H1 (cell line): ENCODE results near the gene RIN3. TPM values are rescaled to one million over a fixed set of nuclear protein-coding genes. Genes with fewer than 3 reads are reported as not detected.

ENCODE experiments used
- CTCF ChIA-PET: fragments of 300-600 bp; sonication (Branson Sonifier 250); formaldehyde crosslinking; loops from one replicate; lab custom pipeline; 2021; ENCODE audit not compliant: partially characterized antibody; lab: Charles Lee
- POLR2A ChIA-PET: fragments of 300-600 bp; sonication (Branson Sonifier 250); formaldehyde crosslinking; loops from one replicate; lab custom pipeline; 2021; ENCODE audit warnings: inconsistent platforms; ENCODE audit not compliant: partially characterized antibody; lab: Charles Lee
- DNase-seq, 2 experiments: peaks; one replicate each; pipeline versions ENCODE4 v3.0.0 to v3.0.0-alpha.2; 2010 to 2022; ENCODE audit warnings: low spot score in 2 of 2, low read depth in 1 of 2, mixed read lengths in 1 of 2
- FAIRE-seq: peaks from 2 replicates; lab custom pipeline; 2011; peaks lifted over from hg19 to GRCh38; lab: Jason Lieb, UNC
- H2AFZ ChIP-seq: 2 replicates; pipeline ENCODE4 v1.8.1; 2012; ENCODE audit warnings: low read length, inconsistent platforms
- H2AK5ac ChIP-seq: 2 replicates; pipeline ENCODE4 v1.6.1; 2013; ENCODE audit warnings: low read depth, low read length
- H2BK120ac ChIP-seq: replicated peaks from 2 replicates; pipeline ENCODE3; 2013; ENCODE audit warnings: low read depth, low read length, inconsistent platforms
- H2BK12ac ChIP-seq: 2 replicates; pipeline ENCODE4 v1.6.1; 2013; ENCODE audit warnings: low read depth, low read length
- H2BK15ac ChIP-seq: 2 replicates; pipeline ENCODE4 v1.6.1; 2013; ENCODE audit warnings: low read length
- H2BK20ac ChIP-seq: 2 replicates; pipeline ENCODE4 v1.6.1; 2013; ENCODE audit warnings: low read length
- H2BK5ac ChIP-seq: 2 replicates; pipeline ENCODE4 v1.6.1; 2013; ENCODE audit warnings: low read depth, low read length
- H3K14ac ChIP-seq: 2 replicates; pipeline ENCODE4 v1.6.1; 2013; ENCODE audit warnings: inconsistent platforms; ENCODE audit not compliant: insufficient read length
- H3K18ac ChIP-seq: 2 replicates; pipeline ENCODE4 v1.6.1; 2013; ENCODE audit warnings: low read length; ENCODE audit errors: extremely low read depth
- H3K23ac ChIP-seq: 2 replicates; pipeline ENCODE4 v1.6.1; 2013; ENCODE audit warnings: inconsistent platforms; ENCODE audit not compliant: insufficient read length
- H3K23me2 ChIP-seq: 2 replicates; pipeline ENCODE4 v1.6.1; 2013; ENCODE audit warnings: low read depth, low read length
- H3K27ac ChIP-seq: 2 replicates; pipeline ENCODE4 v1.6.1; 2011; ENCODE audit warnings: low read depth, low read length, inconsistent platforms
- H3K27me3 ChIP-seq, 4 experiments: replicated peaks in 1 of 4; 1 replicate in 1 of 4; 2 replicates in 3 of 4; pipeline versions ENCODE4 v1.6.1 to v1.8.1; 2011 to 2013; ENCODE audit warnings: low read length in 3 of 4, mild to moderate bottlenecking in 3 of 4, inconsistent platforms in 2 of 4, mixed read lengths in 2 of 4, moderate library complexity in 1 of 4; ENCODE audit not compliant: control insufficient read depth in 3 of 4, insufficient read depth in 3 of 4; ENCODE audit errors: extremely low read depth in 1 of 4
- H3K36me3 ChIP-seq, 4 experiments: 2 replicates each; pipeline versions ENCODE4 v1.6.1 to v1.8.1; 2011 to 2013; ENCODE audit warnings: mild to moderate bottlenecking in 4 of 4, low read length in 3 of 4, moderate library complexity in 2 of 4, control low read depth in 1 of 4, inconsistent platforms in 1 of 4; ENCODE audit not compliant: insufficient read depth in 4 of 4, control insufficient read depth in 2 of 4
- H3K4ac ChIP-seq: replicated peaks from 2 replicates; pipeline ENCODE3; 2013; ENCODE audit warnings: low read length, low read depth, mixed read lengths, inconsistent platforms; ENCODE audit not compliant: insufficient read length
- H3K4me1 ChIP-seq, 4 experiments: replicated peaks in 1 of 4; 1 replicate in 1 of 4; 2 replicates in 3 of 4; pipeline versions ENCODE4 v1.6.1 to v1.8.1; 2011 to 2013; ENCODE audit warnings: low read length in 3 of 4, inconsistent platforms in 2 of 4, mixed read lengths in 1 of 4; ENCODE audit not compliant: insufficient read depth in 4 of 4, control insufficient read depth in 3 of 4
- H3K4me2 ChIP-seq, 2 experiments: 2 replicates each; pipeline versions ENCODE4 v1.6.1 to v1.8.1; 2011 to 2013; ENCODE audit warnings: low read depth in 2 of 2, low read length in 2 of 2, control low read depth in 1 of 2, inconsistent platforms in 1 of 2, mild to moderate bottlenecking in 1 of 2; ENCODE audit not compliant: insufficient read depth in 1 of 2
- H3K4me3 ChIP-seq, 4 experiments: fragments of 200-600, 300-600 bp in 1 of 4; sonication (generic), shearing (Covaris generic), sonication (Bioruptor Twin) in 1 of 4; 2 replicates each; pipeline versions ENCODE4 v1.5.1 to v1.8.1; 2011 to 2016; ENCODE audit warnings: low read length in 4 of 4, low read depth in 3 of 4, control low read depth in 2 of 4, inconsistent platforms in 2 of 4, mild to moderate bottlenecking in 2 of 4, mixed read lengths in 1 of 4, moderate library complexity in 1 of 4; ENCODE audit not compliant: insufficient read depth in 2 of 4; ENCODE audit errors: extremely low read depth in 1 of 4
- H3K56ac ChIP-seq: replicated peaks from 2 replicates; pipeline ENCODE3; 2013; ENCODE audit warnings: low read depth, mild to moderate bottlenecking, mixed read lengths, low read length, inconsistent platforms; ENCODE audit not compliant: insufficient read length
- H3K79me1 ChIP-seq: 2 replicates; pipeline ENCODE4 v1.6.1; 2013; ENCODE audit warnings: low read depth, low read length, control low read depth
- H3K79me2 ChIP-seq, 2 experiments: 2 replicates each; pipeline versions ENCODE4 v1.6.1 to v1.8.1; 2012 to 2013; ENCODE audit warnings: low read length in 2 of 2, mild to moderate bottlenecking in 2 of 2, inconsistent platforms in 1 of 2; ENCODE audit not compliant: insufficient read depth in 2 of 2, control insufficient read depth in 1 of 2
- H3K9ac ChIP-seq, 4 experiments: replicated peaks in 1 of 4; 1 replicate in 1 of 4; 2 replicates in 3 of 4; pipeline versions ENCODE4 v1.6.1 to v1.8.1; 2011 to 2013; ENCODE audit warnings: low read depth in 3 of 4, low read length in 3 of 4, control low read depth in 2 of 4, mild to moderate bottlenecking in 2 of 4, moderate library complexity in 2 of 4, inconsistent platforms in 1 of 4; ENCODE audit errors: extremely low read depth in 1 of 4
- H3K9me3 ChIP-seq, 2 experiments: 2 replicates each; pipeline versions ENCODE4 v1.6.1 to v1.8.1; 2012 to 2013; ENCODE audit warnings: mild to moderate bottlenecking in 2 of 2, moderate library complexity in 2 of 2, control low read depth in 1 of 2, inconsistent platforms in 1 of 2, low read depth in 1 of 2, low read length in 1 of 2, mixed read lengths in 1 of 2; ENCODE audit not compliant: insufficient read depth in 2 of 2
- H4K20me1 ChIP-seq, 2 experiments: replicated peaks in 1 of 2; 2 replicates each; pipeline versions ENCODE3 to v1.8.1; 2011 to 2013; ENCODE audit warnings: inconsistent platforms in 2 of 2, low read length in 2 of 2, mild to moderate bottlenecking in 1 of 2; ENCODE audit not compliant: insufficient read depth in 2 of 2, control insufficient read depth in 1 of 2
- H4K5ac ChIP-seq: 2 replicates; pipeline ENCODE4 v1.6.1; 2013; ENCODE audit warnings: low read length, low read depth, mixed read lengths, inconsistent platforms; ENCODE audit not compliant: insufficient read length
- H4K8ac ChIP-seq: 2 replicates; pipeline ENCODE4 v1.8.0; 2013; ENCODE audit warnings: mild to moderate bottlenecking, moderate library complexity, low read length, inconsistent platforms; ENCODE audit not compliant: insufficient read depth; ENCODE audit errors: extremely low read depth
- H4K91ac ChIP-seq: replicated peaks from 2 replicates; pipeline ENCODE3; 2013; ENCODE audit warnings: low read length, mixed read lengths, inconsistent platforms; ENCODE audit not compliant: insufficient read length
- CEBPB ChIP-seq: IDR thresholded peaks from 2 replicates; pipeline ENCODE4 v1.6.1; 2012; ENCODE audit warnings: low read depth, low read length
- EP300 ChIP-seq, 2 experiments: IDR thresholded peaks; 1 replicate in 1 of 2; 2 replicates in 1 of 2; pipeline ENCODE4 v1.6.1; 2011 to 2012; ENCODE audit warnings: low read depth in 2 of 2, low read length in 2 of 2, mild to moderate bottlenecking in 2 of 2, borderline replicate concordance in 1 of 2, inconsistent platforms in 1 of 2, moderate library complexity in 1 of 2
- GTF2F1 ChIP-seq: IDR thresholded peaks from 2 replicates; pipeline ENCODE4 v1.6.1; 2012; ENCODE audit warnings: low read depth, low read length, improper control_type of control experiment, borderline replicate concordance
- MAFK ChIP-seq: IDR thresholded peaks from 2 replicates; pipeline ENCODE4 v1.6.1; 2012; ENCODE audit warnings: low read depth, mild to moderate bottlenecking, improper control_type of control experiment, low read length
- NANOG ChIP-seq: IDR thresholded peaks from 2 replicates; pipeline ENCODE4 v1.6.1; 2011; ENCODE audit warnings: low read length, low read depth, mild to moderate bottlenecking, inconsistent platforms; ENCODE audit not compliant: insufficient read depth, poor library complexity, severe bottlenecking
- RAD21 ChIP-seq, 2 experiments: IDR thresholded peaks in 1 of 2; conservative IDR thresholded peaks in 1 of 2; 2 replicates each; pipeline ENCODE4 v1.6.1; 2011; ENCODE audit warnings: low read depth in 2 of 2, low read length in 2 of 2, improper control_type of control experiment in 1 of 2, inconsistent platforms in 1 of 2, mild to moderate bottlenecking in 1 of 2, moderate library complexity in 1 of 2
- RNF2 ChIP-seq: fragments of 200-900, 300-1000 bp; sonication (generic); IDR thresholded peaks from 2 replicates; pipeline ENCODE4 v1.7.1; 2016; ENCODE audit warnings: borderline replicate concordance, low read depth, mild to moderate bottlenecking, antibody characterized with exemption, low read length; ENCODE audit not compliant: poor library complexity, severe bottlenecking; ENCODE audit errors: missing control alignments
- SP2 ChIP-seq: IDR thresholded peaks from 2 replicates; pipeline ENCODE4 v1.6.1; 2012; ENCODE audit warnings: mild to moderate bottlenecking, low read length, inconsistent platforms
- WGBS, 2 experiments: shearing (Covaris generic) in 1 of 2; methylation state at CpG; one replicate each; pipeline versions ENCODE4 v1.1.6 to v1.1.7; 2013 to 2015; ENCODE audit warnings: low lambda C conversion rate in 2 of 2, mixed read lengths in 2 of 2, inconsistent platforms in 1 of 2, low coverage in 1 of 2, missing lambda C conversion rate in 1 of 2; ENCODE audit not compliant: insufficient replicate concordance in 2 of 2, insufficient coverage in 1 of 2, insufficient read length in 1 of 2; ENCODE audit errors: extremely low coverage in 1 of 2, missing lambda C conversion rate in 1 of 2; 5-methylcytosine and 5-hydroxymethylcytosine counted together
- polyA plus RNA-seq, 7 experiments: library from polyadenylated mRNA; depleted of rRNA in 3 of 7; stranded (reverse) in 5 of 7; unstranded in 2 of 7; fragments of >200 nt in 5 of 7; fragments of 200-250 nt in 2 of 7; gene quantifications; 1 replicate in 5 of 7; 2 replicates in 1 of 7; 4 replicates in 1 of 7; pipeline versions ENCODE4 v1.2.1 to v1.2.3, GENCODE V29; 2011 to 2013; ENCODE audit warnings: missing spikeins in 2 of 7, mixed read lengths in 2 of 7
- total RNA-seq: library from RNA; stranded (reverse); fragmentation: NEBNext Ultra II Directional; extraction: Animal tissue kit (Norgen Biotek cat#: 25700); gene quantifications from 2 replicates; pipeline ENCODE4 v1.2.1, GENCODE V29; 2021

RIN3 gene
- total and polyA plus RNA-seq, 2 of the 8 experiments (the other 6 are each of a cell fraction or from before 2014, with no cell fraction given): 0.59 to 1.5 TPM

GRCh38 chr14:92607702-92608429 is 94.3 kb downstream of the RIN3 start:
- H4K5ac ChIP-seq: no peak overlapping the region
- 0 out of 4 replicates have a peak, but pooled peaks cover 0 to 4% of the 10 kb centered on the region in 2 experiments for H3K9me3 ChIP-seq
- FAIRE-seq (no peak), DNase-seq (no peak)
- H3K4me3 ChIP-seq: no peak overlapping the region
- H3K4me1 ChIP-seq: no peaks in the 10 kb centered on the region
- no peak overlapping the region for H3K4ac ChIP-seq
- H3K79me1 ChIP-seq: no peaks in the 10 kb centered on the region; the same call in 1 of the 2 replicates
- POLR2A ChIA-PET: no interaction called here
- H4K20me1 ChIP-seq: no peaks in the 10 kb centered on the region
- no peak overlapping the region for H3K56ac ChIP-seq
- H2AK5ac ChIP-seq: no peak overlapping the region
- no peak overlapping the region for H4K91ac ChIP-seq
- H3K79me2 ChIP-seq: no peaks in the 10 kb centered on the region
- no peaks in the 10 kb centered on the region for H3K36me3 ChIP-seq
- no peaks in the 10 kb centered on the region for H3K23me2 ChIP-seq
- H3K18ac ChIP-seq: no peak overlapping the region
- no peak overlapping the region for H2BK12ac ChIP-seq
- H2BK5ac ChIP-seq: no peak overlapping the region
- no peaks in the 10 kb centered on the region for H3K27me3 ChIP-seq
- H3K23ac ChIP-seq: no peak overlapping the region
- TF ChIP-seq RNF2 (no peak), SP2 (no peak), GTF2F1 (no peak), CEBPB (no peak), RAD21 (IDR thresholded peaks at IDR 0.05 in 1 of 2, conservative IDR thresholded peaks at IDR 0.05 in 1 of 2; ENCODE audit: low read depth in 2 of 2, low read length in 2 of 2) (no peak), NANOG (no peak), EP300 (IDR thresholded peaks at IDR 0.05; ENCODE audit: borderline replicate concordance in 1 of 2, low read depth in 2 of 2, low read length in 2 of 2) (no peak), MAFK (no peak)
- TF ChIP-seq, all 59 proteins: peak for 0
- Histone ChIP-seq H3K9ac (no peak overlapping the region), H3K4me2 (no peak overlapping the region), H2BK120ac (no peak overlapping the region), H3K14ac (no peak overlapping the region), H4K8ac (no peak overlapping the region), H2AFZ (no peak overlapping the region), H2BK20ac (no peak overlapping the region), H2BK15ac (no peak overlapping the region), H3K27ac (no peak overlapping the region)
- 90% methylated on average over 5 of the region's 5 CpGs; no CpG with 5 or more reads in 1 of the 2 experiments for WGBS, 2 experiments
- CTCF ChIA-PET: interaction anchor here (1.3 to 2.8 kb wide), 3 partner anchors 9 to 81 kb away, joined by 3 to 14 read pairs (median 3); no protein-coding TSS in a partner anchor
